BJ (cell line): ENCODE data around the gene POLD1. TPM values are rescaled to one million over a fixed set of nuclear protein-coding genes. Genes with fewer than 3 reads are reported as not detected.

Experiments used
- CTCF ChIA-PET: fragments of 350-600 bp; formaldehyde crosslinking; extraction: SDS; loops from one replicate; lab custom pipeline; 2021; ENCODE audit warnings: antibody characterized with exemption, inconsistent platforms; lab: Yijun Ruan, JAX
- POLR2A ChIA-PET: fragments of 300-600 bp; sonication (Branson Sonifier 250); formaldehyde crosslinking; extraction: SDS; loops from one replicate; lab custom pipeline; 2021; ENCODE audit warnings: antibody characterized with exemption; lab: Charles Lee
- DNase-seq: peaks from one replicate; pipeline ENCODE4 v3.0.0-alpha.2; 2011; ENCODE audit warnings: low read depth
- H3K27me3 ChIP-seq: 2 replicates; pipeline ENCODE4 v1.6.0; 2011; ENCODE audit warnings: low read length; ENCODE audit not compliant: control insufficient read depth, insufficient read depth
- H3K36me3 ChIP-seq: 2 replicates; pipeline ENCODE4 v1.5.1; 2011; ENCODE audit warnings: low read length; ENCODE audit not compliant: control insufficient read depth, insufficient read depth
- H3K4me3 ChIP-seq: 2 replicates; pipeline ENCODE4 v1.5.1; 2011; ENCODE audit warnings: low read depth, mild to moderate bottlenecking, control low read depth, low read length
- CTCF ChIP-seq: IDR thresholded peaks from 2 replicates; pipeline ENCODE4 v1.5.1; 2011; ENCODE audit warnings: low read depth, mild to moderate bottlenecking, control low read depth, inconsistent platforms, low read length, moderate library complexity; ENCODE audit not compliant: insufficient read depth
- polyA plus RNA-seq: library from polyadenylated mRNA; depleted of rRNA; stranded (reverse); fragments of >200 nt; gene quantifications from 2 replicates; pipeline ENCODE4 v1.2.3, GENCODE V29; 2011

The POLD1 gene
- polyA plus RNA-seq, 1 experiment, result 10.8 TPM

GRCh38 chr19:50444059-50444458 lies 59.9 kb downstream of the POLD1 start:
- POLR2A ChIA-PET, result no interaction called here
- H3K27me3 ChIP-seq, result no peaks in the 10 kb centered on the region
- DNase-seq, result no peak
- H3K36me3 ChIP-seq, result no peaks in the 10 kb centered on the region
- no peak for TF ChIP-seq CTCF
- no peak overlapping the region for H3K4me3 ChIP-seq
- CTCF ChIA-PET, result no interaction called here

- TF ChIP-seq CTCF, result no peak
- ChIA-PET POLR2A (no interaction called here), CTCF (no interaction called here)
- H3K27me3 ChIP-seq, result no peaks in the 10 kb centered on the region
- no peaks in the 10 kb centered on the region for H3K36me3 ChIP-seq
- DNase-seq, result no peak
- no peak overlapping the region for H3K4me3 ChIP-seq
These were observed 62.9 kb downstream of the POLD1 start for GRCh38 chr19:50447053-50447452.

- CTCF ChIA-PET, result no interaction called here
- POLR2A ChIA-PET, result no interaction called here
- DNase-seq, result no peak
- no peaks in the 10 kb centered on the region for H3K27me3 ChIP-seq
- no peak for TF ChIP-seq CTCF
- H3K36me3 ChIP-seq, result no peaks in the 10 kb centered on the region
- H3K4me3 ChIP-seq, result no peak overlapping the region
These were observed 63.6 kb downstream of the POLD1 start for GRCh38 chr19:50447750-50448149.

GRCh38 chr19:50449236-50449899 lies 65.2 kb downstream of the POLD1 start:
- no peaks in the 10 kb centered on the region for H3K36me3 ChIP-seq
- ChIA-PET POLR2A (no interaction called here), CTCF (interaction anchor here (1.3 to 2.0 kb wide), 3 partner anchors 12 to 92 kb away, joined by 5 to 9 read pairs (median 5); no protein-coding TSS in a partner anchor)
- TF ChIP-seq CTCF, result no peak
- no peak for DNase-seq
- no peak overlapping the region for H3K4me3 ChIP-seq
- H3K27me3 ChIP-seq, result no peaks in the 10 kb centered on the region

- Histone ChIP-seq H3K4me3 (no peak overlapping the region), H3K36me3 (no peaks in the 10 kb centered on the region), H3K27me3 (no peaks in the 10 kb centered on the region; the same call in none of the 2 replicates)
- CTCF ChIA-PET, result interaction anchor here (0.9 to 2.0 kb wide), 3 partner anchors 11 to 93 kb away, joined by 4 to 9 read pairs (median 5); no protein-coding TSS in a partner anchor
- no peak for TF ChIP-seq CTCF
- DNase-seq, result no peak
- POLR2A ChIA-PET, result no interaction called here
These were observed 66.4 kb downstream of the POLD1 start for GRCh38 chr19:50450369-50451222.
